Right lung (tissue), 10 donors: ENCODE data around the gene CAMK1D. TPM values are rescaled to one million over a fixed set of nuclear protein-coding genes. Genes with fewer than 3 reads are reported as not detected.
"Not testable (repeated sequence)": the region's sequence is repeated elsewhere in the genome, so short reads cannot be mapped to it uniquely, and the experiment has no call there.

Experiments used
- DNase-seq, 2 donors: peaks; one replicate each; pipeline ENCODE4 v3.0.0-alpha.2; 2013
- long read RNA-seq, 8 donors: transcript quantifications; one replicate each; lab custom pipeline, GENCODE V29; 2026
- polyA plus RNA-seq, 5 donors: library from polyadenylated mRNA; unstranded; fragments of 120-200 nt; gene quantifications; one replicate each; pipeline versions ENCODE4 v1.2.1 to v1.2.3, GENCODE V29; 2013; ENCODE audit warnings: inconsistent platforms in 1 of 5, low replicate concordance in 1 of 5; ENCODE audit not compliant: insufficient read length in 5 of 5, insufficient read depth in 1 of 5

The CAMK1D gene
- 1 to 10 TPM; 3.6 to 5.4 (median 4.6) TPM for polyA plus RNA-seq
- long read RNA-seq, donor 1: 0 reads
- long read RNA-seq, donor 2: 0 reads
- long read RNA-seq, donor 3: 0 reads
- long read RNA-seq, donor 4: 0 reads
- long read RNA-seq, donor 5: 0 reads
- long read RNA-seq, donor 6: 0 reads
- long read RNA-seq, donor 7: 0 reads
- long read RNA-seq, donor 8: 0 reads

DNA sequence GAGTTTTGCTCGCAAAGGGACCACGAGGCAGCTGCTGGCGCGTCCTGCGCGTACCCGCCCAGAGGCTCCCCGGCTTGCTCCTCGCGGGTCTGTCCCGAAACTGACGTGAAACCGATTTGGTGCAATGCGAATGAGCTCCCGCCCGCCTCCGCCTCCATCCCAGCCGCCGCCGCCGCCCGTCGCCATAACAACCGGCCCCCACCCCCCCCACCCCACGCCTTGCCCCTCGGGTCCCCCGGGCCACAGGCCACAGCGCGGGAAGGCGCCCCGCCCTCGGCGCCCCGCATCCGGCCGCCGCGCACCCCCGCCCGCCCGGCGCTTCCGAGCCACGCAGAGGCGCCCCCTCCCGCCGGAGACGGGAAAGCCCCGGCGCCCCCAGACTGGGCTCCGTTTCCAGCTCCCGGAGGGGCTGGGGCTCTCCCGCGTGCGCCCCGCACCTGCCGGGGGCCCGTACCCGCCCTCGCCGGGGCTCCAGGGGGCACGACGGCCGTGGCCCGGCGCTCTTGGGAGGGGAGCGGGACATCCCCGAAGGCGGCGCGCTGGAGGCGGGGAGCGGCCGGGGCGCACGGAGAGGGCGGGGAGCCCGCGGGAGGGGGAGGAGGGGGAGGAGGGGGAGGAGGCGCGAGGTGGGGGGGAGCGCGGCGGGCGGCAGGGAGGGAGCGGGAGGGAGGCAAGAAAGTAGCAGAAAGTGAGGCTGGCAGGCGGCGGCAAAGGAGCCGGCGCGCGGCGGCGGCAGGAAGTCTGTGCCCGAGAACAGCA is at the start of gene CAMK1D:
Gene CAMK1D, plus strand, starts transcription at position 678 of the 759 bp plus-strand sequence.
- peak; percentile 50 to 51 for DNase-seq

- not testable (repeated sequence) for DNase-seq
Observed at GRCh38 chr10:12301036-12301435, 48.3 kb upstream of the CAMK1D start.

- DNase-seq: no peak
Observed at GRCh38 chr10:12308057-12308456, 41.3 kb upstream of the CAMK1D start.

- DNase-seq: no peak
Observed at GRCh38 chr10:12308736-12309375, 40.5 kb upstream of the CAMK1D start.

- not testable (repeated sequence) for DNase-seq
Observed at GRCh38 chr10:12309783-12310182, 39.6 kb upstream of the CAMK1D start.

GRCh38 chr10:12314836-12315235 is 34.5 kb upstream of the CAMK1D start:
- no peak for DNase-seq

- no peak for DNase-seq
Observed at GRCh38 chr10:12319076-12319475, 30.3 kb upstream of the CAMK1D start.

DNA sequence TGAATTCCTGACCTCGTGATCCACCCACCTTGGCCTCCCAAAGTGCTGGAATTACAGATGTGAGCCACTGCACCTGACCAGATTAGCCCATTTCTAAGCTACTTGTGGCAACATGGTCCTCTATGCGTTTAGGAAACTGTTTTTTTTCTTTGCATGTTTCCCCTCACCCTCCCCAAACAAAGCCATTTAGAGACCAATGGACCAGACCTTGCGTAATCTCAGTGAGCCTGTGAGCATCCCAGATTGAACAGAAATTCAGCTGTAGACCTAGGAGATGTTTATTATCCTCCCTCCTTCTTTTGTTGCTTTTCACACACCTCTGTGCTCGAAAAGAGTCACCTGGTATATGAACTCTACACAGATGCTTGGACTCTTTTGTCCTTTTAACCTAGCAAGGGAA is 28.5 kb upstream of the CAMK1D start:
- DNase-seq: no peak

- DNase-seq: no peak
Observed at GRCh38 chr10:12321641-12322040, 27.7 kb upstream of the CAMK1D start.

DNA sequence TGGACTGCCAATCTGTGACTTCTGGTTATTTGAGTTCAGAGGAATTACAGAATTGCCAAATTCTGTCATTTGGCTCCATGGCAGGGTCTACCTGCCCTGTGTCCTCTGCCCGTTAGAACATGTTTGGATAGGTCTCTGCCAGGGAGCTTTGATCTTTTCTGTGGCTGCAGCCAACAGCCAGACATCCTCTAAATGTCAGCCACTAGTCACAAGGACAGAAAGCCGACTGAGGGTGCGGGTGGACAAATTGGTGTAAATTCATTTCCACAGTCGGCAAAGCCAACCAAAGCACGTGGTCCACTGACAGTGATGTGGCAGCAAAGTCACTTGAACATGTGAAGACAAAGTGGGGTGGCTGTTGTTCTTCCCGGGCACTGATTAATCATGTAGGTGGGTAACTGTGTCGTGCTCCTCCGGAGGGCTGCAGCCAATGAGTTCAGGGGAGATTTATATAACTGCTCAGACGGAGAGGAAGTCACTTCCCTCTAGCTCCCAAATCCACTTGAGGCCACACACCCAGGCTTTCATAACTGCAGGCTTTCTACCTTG is 26.7 kb upstream of the CAMK1D start:
- DNase-seq: no peak

GRCh38 chr10:12324530-12324929 is 24.8 kb upstream of the CAMK1D start:
- DNase-seq: no peak

DNA sequence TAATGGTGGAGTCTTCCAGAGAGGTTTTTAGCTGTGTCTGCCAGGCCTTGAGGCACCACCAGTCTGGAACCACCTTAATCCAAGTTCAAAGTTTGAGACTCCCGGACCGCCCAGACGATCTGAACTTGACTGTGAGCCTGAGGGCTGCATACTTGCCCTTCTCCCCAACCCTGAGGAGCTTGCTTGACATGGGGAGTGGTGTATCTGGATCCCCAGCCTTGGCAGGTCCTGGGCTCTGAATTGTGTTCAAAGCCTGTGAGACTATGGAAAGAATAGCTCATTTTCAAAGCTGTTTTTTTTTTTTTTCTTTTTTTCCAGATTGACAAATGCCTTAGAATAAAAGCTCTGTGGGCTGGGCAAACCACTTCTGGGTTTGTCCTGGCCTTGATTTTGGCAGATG is 22.3 kb upstream of the CAMK1D start:
- DNase-seq: no peak

DNA sequence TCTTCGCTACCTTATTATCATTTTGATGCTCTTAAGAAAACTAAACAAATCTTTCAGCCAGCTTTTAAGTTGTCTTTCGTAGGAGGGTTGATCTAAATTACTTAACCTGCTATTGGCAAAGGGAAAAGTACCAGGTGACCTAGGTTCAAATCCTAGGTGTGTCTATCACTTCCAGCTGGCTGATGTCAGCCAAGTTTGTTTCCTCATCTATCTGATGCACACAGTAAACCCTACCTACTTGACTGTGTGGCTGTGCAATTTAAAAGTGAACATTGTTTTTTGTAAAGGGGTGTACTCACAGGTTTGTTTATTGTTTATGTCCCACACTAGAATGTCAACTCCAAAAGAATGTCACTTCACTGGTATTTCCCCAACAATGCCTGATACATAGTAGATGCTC is 21.9 kb upstream of the CAMK1D start:
- DNase-seq: no peak

- not testable (repeated sequence) for DNase-seq
Observed at GRCh38 chr10:12328312-12328711, 21.0 kb upstream of the CAMK1D start.

DNA sequence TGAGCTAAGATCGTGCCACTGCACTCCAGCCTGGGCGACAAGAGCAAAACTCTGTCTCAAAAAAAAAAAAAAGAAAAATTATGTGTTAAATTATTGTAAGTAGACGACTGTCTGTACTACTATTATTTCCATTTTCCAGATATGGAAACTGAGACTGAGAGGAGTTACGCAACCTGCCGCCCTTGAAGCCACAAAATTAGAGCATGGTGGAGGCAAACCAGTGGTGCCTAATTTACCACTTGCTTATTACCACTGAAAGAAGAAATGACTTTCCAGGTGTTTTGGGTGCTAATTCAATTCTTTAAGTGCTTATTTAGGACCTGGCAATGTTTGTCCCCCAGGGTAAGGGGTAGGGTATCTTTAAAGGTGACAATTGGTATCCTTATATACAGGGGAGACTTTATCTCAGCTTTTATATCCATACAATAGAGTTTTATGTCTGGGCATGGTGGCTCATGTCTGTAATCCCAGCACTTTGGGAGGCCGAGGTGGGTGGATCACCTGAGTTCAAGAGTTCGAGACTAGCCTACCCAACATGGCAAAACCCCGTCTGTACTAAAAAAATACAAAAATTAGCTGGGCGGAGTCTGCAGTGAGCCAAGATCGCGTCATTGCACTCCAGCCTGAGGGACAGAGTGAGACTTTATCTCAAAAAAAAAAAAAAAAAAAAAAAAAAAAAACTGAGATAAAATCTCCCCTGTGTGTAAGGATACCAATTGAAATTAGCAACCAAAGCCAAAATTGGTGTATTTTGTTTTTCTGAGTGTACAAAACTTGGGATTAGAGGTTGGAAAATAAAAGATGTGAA is 16.6 kb upstream of the CAMK1D start:
- no peak for DNase-seq

DNA sequence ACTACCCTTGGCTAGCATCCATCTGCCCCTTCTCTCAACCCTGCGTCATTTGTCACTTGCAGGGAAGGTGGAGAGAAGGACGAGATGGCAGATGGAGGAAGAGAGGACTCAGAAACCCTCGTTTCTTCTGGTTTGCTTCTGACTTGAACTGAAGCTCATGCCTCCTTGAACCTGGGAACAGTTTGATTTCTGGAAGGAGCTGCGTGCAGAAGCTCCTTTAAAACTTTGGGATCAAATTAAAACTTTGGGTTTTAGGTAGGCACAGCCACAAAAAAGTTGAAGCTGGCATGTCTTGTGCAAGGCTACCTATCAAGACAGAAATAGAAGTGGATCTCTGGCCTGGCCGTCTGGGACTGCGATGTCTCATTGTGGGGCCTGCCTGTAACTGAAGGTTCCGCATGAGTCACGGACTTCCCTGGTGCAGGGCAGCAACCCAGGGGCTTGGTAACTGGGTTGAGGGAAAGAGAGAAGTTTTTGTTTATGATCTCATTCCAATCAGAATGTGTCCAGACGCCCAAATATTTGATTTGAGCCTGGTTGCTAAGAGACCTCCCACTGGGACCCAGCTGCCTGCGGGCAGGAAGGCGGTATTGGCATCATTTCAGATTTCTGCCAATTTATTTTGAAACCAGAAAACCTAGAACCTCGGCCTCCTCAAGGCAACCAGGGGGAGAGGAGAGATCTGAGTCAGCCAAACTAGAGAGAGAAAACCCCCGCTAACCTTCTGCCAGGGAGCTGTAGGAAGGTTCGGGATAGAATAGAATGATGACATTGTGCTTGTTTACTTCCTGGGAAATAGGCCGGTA is 15.8 kb upstream of the CAMK1D start:
- no peak for DNase-seq

DNA sequence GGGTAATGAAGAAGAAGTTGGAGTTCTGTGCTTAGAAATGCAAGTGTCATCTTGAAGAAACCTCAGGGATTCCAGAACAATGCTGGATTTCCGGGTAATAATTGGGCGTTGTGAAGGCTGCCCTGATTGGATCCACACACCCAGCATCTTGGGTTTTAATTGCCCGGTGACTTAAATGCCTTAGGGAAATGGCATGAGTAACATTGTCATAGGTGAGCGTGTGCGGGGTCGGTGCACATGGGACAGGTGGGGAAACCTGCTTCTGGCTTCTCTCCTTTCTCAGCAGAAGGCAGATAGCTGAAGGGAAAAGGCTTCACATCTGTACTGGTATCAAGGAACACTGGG is 15.2 kb upstream of the CAMK1D start:
- DNase-seq: no peak

- not testable (repeated sequence) for DNase-seq
Observed at GRCh38 chr10:12335169-12335568, 14.2 kb upstream of the CAMK1D start.

DNA sequence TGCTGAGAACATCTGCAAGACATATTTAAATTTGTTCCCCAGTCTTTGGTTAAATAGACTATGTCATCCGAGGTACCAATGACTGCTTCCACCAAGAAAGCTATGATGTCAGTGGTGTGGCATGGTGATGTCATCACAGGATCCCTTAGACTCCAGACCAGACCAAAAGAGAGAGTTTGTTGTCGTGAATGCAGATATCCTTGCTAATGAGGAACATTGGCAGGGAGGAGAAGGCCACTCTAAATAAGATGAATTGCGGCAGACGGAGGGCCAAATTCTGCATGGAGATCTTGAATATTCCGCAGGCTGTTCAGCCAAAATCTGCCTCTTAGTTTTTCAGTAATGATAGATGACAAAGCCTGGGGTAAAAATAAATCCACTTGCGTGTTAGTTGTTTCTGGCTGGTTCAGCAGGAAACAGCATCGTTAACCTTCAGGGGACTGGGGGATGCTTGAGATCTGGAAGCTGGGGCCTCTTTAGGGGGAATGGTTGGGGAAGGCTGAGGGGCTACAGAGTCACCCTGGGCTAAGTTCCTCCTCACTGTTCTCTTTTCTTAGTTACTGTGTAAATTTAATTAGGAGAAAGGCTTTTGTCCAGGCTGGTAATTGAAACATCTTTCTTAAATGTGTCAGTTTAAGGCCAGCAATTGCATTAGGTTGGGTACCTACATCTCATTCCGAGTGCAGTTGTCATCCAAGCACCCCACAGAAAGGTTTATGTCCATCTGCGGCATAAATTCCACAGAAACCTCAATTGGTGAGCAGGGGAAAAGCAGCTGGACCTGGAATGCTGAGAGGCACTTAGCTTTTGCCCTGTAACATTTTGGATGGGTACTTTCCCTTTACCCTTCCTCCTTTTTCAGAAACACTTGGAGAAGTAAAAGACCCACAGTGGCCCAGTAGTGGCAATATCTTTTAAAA is 11.6 kb upstream of the CAMK1D start:
- DNase-seq: no peak

GRCh38 chr10:12338981-12339380 is 10.4 kb upstream of the CAMK1D start:
- no peak for DNase-seq
